ENCODE data around the gene LEMD3. TPM values are rescaled to one million over a fixed set of nuclear protein-coding genes. Genes with fewer than 3 reads are reported as not detected.

Gene LEMD3
- total RNA-seq, 1 donor from 2014 or later, result 20.9 TPM

DNA sequence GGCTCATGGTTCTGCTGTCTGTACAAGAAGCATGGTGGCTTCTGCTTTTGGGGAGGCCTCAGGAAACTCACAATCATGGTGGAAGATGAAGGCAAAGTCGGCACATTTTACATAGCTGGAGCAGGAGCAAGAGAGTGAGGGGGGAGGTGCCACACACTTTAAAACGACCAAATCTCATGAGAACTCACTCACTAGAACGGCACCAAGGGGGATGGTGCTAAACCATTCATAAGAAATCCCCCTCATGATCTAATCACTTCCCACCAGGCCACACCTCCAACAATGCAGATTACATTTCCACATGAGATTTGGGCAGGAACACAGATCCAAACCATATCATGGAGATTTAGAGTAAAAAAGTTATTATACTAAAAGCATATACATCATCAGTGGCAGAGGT is 13.6 kb upstream of the LEMD3 start:
- Mint-ChIP-seq H3K4me3 (ENCODE audit: unreplicated experiment) (no peak overlapping the region), H3K27me3 (ENCODE audit: low read depth, unreplicated experiment) (no peaks in the 10 kb centered on the region), H3K9me3 (ENCODE audit: unreplicated experiment) (no peaks in the 10 kb centered on the region), H3K4me1 (ENCODE audit: low read depth, unreplicated experiment) (peaks cover 7% of the 10 kb centered on the region), H3K27ac (ENCODE audit: unreplicated experiment) (no peak overlapping the region), H3K36me3 (ENCODE audit: low read depth, unreplicated experiment) (no peaks in the 10 kb centered on the region)
- FAIRE-seq, result no peak
- H2AFZ ChIP-seq (ENCODE audit: low read depth, low read length), result no peak overlapping the region
- H3K79me2 ChIP-seq (ENCODE audit: insufficient read depth, low read length), result no peaks in the 10 kb centered on the region
- no peaks in the 10 kb centered on the region for H3K9me3 ChIP-seq (ENCODE audit: insufficient read depth, low read depth, low read length)
- no peak overlapping the region for H3K4me2 ChIP-seq (ENCODE audit: low read length)
- no peaks in the 10 kb centered on the region for H3K4me1 ChIP-seq (ENCODE audit: insufficient read depth, low read length)
- H4K20me1 ChIP-seq (ENCODE audit: insufficient read depth, low read length), result no peaks in the 10 kb centered on the region
- peaks cover 6% of the 10 kb centered on the region for H3K27me3 ChIP-seq (ENCODE audit: insufficient read depth, low read length)
- no peak for TF ChIP-seq EZH2 (IDR thresholded peaks at IDR 0.05; ENCODE audit: insufficient read depth, low read length)
- TF ChIP-seq, protein P1, sequence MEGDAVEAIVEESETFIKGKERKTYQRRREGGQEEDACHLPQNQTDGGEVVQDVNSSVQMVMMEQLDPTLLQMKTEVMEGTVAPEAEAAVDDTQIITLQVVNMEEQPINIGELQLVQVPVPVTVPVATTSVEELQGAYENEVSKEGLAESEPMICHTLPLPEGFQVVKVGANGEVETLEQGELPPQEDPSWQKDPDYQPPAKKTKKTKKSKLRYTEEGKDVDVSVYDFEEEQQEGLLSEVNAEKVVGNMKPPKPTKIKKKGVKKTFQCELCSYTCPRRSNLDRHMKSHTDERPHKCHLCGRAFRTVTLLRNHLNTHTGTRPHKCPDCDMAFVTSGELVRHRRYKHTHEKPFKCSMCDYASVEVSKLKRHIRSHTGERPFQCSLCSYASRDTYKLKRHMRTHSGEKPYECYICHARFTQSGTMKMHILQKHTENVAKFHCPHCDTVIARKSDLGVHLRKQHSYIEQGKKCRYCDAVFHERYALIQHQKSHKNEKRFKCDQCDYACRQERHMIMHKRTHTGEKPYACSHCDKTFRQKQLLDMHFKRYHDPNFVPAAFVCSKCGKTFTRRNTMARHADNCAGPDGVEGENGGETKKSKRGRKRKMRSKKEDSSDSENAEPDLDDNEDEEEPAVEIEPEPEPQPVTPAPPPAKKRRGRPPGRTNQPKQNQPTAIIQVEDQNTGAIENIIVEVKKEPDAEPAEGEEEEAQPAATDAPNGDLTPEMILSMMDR (IDR thresholded peaks at IDR 0.05; ENCODE audit: insufficient read depth, low read depth, low read length), result no peak
- H3K36me3 ChIP-seq (ENCODE audit: insufficient read depth, low read length), result no peaks in the 10 kb centered on the region
- H3K4me3 ChIP-seq (ENCODE audit: insufficient read depth, low read depth, low read length), result no peak overlapping the region
- no peak for DNase-seq (ENCODE audit: low read depth)
- no peak overlapping the region for H3K27ac ChIP-seq (ENCODE audit: low read depth, low read length)
- H3K9ac ChIP-seq (ENCODE audit: low read length), result no peak overlapping the region

GRCh38 chr12:65156366-65156841 is 13.0 kb upstream of the LEMD3 start:
- Histone ChIP-seq H3K9me3 (ENCODE audit: insufficient read depth, low read depth, low read length) (no peaks in the 10 kb centered on the region), H3K27me3 (ENCODE audit: insufficient read depth, low read length) (peaks cover 6% of the 10 kb centered on the region), H3K9ac (ENCODE audit: low read length) (no peak overlapping the region), H3K79me2 (ENCODE audit: insufficient read depth, low read length) (no peaks in the 10 kb centered on the region), H2AFZ (ENCODE audit: low read depth, low read length) (no peak overlapping the region), H3K36me3 (ENCODE audit: insufficient read depth, low read length) (no peaks in the 10 kb centered on the region), H3K4me3 (ENCODE audit: insufficient read depth, low read depth, low read length) (no peak overlapping the region), H3K4me1 (ENCODE audit: insufficient read depth, low read length) (no peaks in the 10 kb centered on the region), H3K4me2 (ENCODE audit: low read length) (no peak overlapping the region), H3K27ac (ENCODE audit: low read depth, low read length) (no peak overlapping the region), H4K20me1 (ENCODE audit: insufficient read depth, low read length) (no peaks in the 10 kb centered on the region)
- TF ChIP-seq, protein P1 (IDR thresholded peaks at IDR 0.05; ENCODE audit: insufficient read depth, low read depth, low read length), result no peak
- TF ChIP-seq EZH2 (IDR thresholded peaks at IDR 0.05; ENCODE audit: insufficient read depth, low read length), result no peak
- Mint-ChIP-seq H3K9me3 (ENCODE audit: unreplicated experiment) (no peaks in the 10 kb centered on the region), H3K27ac (ENCODE audit: unreplicated experiment) (peak overlapping the region; percentile 5), H3K36me3 (ENCODE audit: low read depth, unreplicated experiment) (no peaks in the 10 kb centered on the region), H3K4me3 (ENCODE audit: unreplicated experiment) (no peak overlapping the region), H3K27me3 (ENCODE audit: low read depth, unreplicated experiment) (no peaks in the 10 kb centered on the region), H3K4me1 (ENCODE audit: low read depth, unreplicated experiment) (peaks cover 7% of the 10 kb centered on the region)
- DNase-seq (ENCODE audit: low read depth) (no peak), FAIRE-seq (no peak)

DNA sequence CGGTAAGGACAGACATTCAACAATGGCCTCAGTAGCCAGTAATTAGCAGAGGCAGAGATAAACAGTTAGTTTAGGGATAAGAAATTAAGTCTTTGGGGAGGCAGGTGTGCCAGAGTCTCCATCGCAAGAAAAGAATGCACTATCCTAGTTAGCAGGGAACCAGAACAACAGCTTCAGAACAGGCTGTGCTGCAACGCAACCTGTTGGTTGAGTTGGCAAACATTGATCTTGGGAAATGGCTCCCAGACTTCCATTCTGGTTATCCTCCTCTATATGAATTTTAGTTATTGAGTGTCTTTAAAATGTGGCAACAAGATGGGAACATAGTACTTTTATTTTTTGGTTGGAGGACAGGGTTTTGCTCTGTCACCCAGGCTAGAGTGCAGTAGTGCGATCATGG is 12.3 kb upstream of the LEMD3 start:
- Histone ChIP-seq H3K27me3 (ENCODE audit: insufficient read depth, low read length) (peaks cover 6% of the 10 kb centered on the region), H3K4me2 (ENCODE audit: low read length) (no peak overlapping the region), H3K36me3 (ENCODE audit: insufficient read depth, low read length) (no peaks in the 10 kb centered on the region), H3K27ac (ENCODE audit: low read depth, low read length) (no peak overlapping the region), H2AFZ (ENCODE audit: low read depth, low read length) (no peak overlapping the region), H3K9ac (ENCODE audit: low read length) (no peak overlapping the region), H3K9me3 (ENCODE audit: insufficient read depth, low read depth, low read length) (no peaks in the 10 kb centered on the region), H3K79me2 (ENCODE audit: insufficient read depth, low read length) (no peaks in the 10 kb centered on the region), H3K4me1 (ENCODE audit: insufficient read depth, low read length) (no peaks in the 10 kb centered on the region), H3K4me3 (ENCODE audit: insufficient read depth, low read depth, low read length) (no peak overlapping the region), H4K20me1 (ENCODE audit: insufficient read depth, low read length) (no peaks in the 10 kb centered on the region)
- no peaks in the 10 kb centered on the region for H3K36me3 Mint-ChIP-seq (ENCODE audit: low read depth, unreplicated experiment)
- H3K9me3 Mint-ChIP-seq (ENCODE audit: unreplicated experiment), result no peaks in the 10 kb centered on the region
- H3K4me1 Mint-ChIP-seq (ENCODE audit: low read depth, unreplicated experiment), result peaks cover 5% of the 10 kb centered on the region
- no peaks in the 10 kb centered on the region for H3K27me3 Mint-ChIP-seq (ENCODE audit: low read depth, unreplicated experiment)
- H3K4me3 Mint-ChIP-seq (ENCODE audit: unreplicated experiment), result no peak overlapping the region
- no peak for TF ChIP-seq EZH2 (IDR thresholded peaks at IDR 0.05; ENCODE audit: insufficient read depth, low read length)
- TF ChIP-seq, protein P1 (IDR thresholded peaks at IDR 0.05; ENCODE audit: insufficient read depth, low read depth, low read length), result no peak
- FAIRE-seq (no peak), DNase-seq (ENCODE audit: low read depth) (no peak)
- no peak overlapping the region for H3K27ac Mint-ChIP-seq (ENCODE audit: unreplicated experiment)
